Hippocampal formation (tissue), 2 donors: ENCODE data around the gene PAOX.
"Not testable (repeated sequence)": the region's sequence is repeated elsewhere in the genome, so short reads cannot be mapped to it uniquely, and the experiment has no call there.

ENCODE experiments used
- DNase-seq, 2 donors: peaks; one replicate each; lab custom pipeline; 2025; lab: John Stamatoyannopoulos, UW

The PAOX gene

DNA sequence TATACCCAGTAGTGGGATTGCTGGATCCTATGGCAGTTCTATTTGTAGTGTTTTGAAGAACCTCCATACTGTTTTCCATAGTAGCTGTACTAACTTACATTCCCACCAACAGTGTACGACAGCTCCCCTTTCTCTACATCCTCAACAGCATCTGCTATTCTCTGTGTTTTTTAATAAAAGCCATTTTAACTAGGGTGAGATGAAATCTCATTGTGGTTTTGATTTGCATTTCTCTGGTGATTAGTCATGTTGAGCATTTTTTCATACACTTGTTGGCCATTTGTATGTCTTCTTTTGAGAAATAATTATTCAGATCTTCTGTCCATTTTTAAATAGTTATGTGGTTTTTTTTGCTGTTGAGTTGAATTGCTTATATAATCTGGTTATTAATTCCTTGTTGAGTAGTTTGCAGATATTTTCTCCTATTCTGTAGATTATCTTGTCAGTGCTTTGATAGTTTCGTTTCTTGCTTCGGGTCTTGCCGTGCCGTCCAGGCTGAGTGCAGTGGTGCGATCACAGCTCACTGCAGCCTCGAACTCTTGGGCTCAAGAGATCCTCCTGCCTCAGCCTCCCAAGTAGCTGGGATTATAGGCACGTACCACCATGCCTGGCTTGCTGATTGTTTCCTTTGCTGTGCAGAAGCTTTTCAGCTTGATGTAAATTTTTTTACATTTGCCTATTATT, 26.9 kb downstream of the PAOX start:
- no peak for DNase-seq

DNA sequence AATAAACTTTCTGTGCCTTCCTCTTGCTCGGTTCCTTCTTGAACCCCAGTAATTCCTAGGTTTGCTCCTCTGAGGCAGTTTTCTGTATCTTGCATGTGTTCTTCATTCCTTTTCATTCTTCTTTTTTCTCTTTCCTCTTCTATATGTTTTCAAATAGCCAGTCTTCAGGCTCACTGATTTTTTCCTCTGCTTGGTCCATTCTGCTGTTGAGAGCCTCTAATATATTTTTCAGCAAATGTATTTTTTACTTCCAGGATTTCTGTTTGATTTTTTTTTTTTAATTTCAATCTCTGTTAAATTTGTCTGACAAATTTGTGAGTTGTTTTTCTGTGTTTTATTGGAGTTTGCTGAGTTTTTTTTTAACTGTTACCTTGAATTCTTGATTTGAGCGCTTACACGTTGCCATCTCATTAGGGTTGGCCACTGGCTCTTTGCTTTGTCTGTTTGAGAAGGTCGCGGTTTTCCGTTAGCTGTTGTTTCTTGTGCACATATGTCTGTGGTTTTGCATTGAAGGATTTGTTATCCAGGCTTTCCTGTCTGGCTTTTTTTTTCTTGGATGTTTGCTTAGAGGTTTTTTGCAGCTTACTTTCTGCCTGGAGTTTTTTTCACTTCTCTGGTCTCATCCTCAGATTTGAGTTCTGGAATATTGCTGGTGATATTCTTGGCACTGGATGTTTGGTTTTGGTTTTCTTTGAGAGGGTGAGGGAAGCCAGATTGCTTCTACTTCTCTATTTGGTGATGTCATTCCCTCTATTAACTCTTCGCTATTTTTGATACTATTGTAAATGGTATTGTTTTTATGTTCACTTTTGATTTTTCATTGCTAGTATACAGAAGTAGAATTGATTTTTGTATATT, 32.7 kb downstream of the PAOX start:
- DNase-seq = no peak

DNA sequence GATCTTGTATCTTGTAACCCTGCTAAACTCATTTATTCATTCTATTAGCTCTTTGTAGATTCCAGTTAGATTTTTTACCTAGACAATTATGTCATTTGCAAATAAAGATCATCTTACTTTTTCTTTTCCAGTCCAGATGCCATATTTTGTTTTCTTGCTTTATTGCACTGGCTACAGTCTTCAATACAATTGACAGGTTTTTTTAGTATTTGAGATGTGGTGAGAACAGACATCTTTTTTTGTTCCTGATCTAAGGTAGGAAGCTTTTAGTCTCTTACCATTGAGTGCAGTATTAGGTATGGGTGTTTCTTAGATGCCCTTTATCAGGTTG, 33.3 kb downstream of the PAOX start:
- no peak for DNase-seq

DNA sequence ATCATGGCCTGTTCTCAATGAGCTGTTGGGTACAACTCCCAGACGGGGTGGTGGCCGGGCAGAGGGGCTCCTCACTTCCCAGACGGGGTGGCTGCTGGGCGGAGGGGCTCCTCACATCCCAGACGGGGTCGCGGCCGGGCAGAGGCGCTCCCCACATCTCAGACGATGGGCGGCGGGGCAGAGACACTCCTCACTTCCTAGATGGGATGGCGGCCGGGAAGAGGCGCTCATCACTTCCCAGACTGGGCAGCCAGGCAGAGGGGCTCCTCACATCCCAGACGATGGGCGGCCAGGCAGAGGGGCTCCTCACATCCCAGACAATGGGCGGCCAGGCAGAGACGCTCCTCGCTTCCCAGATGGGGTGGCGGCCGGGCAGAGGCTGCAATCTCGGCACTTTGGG, 35.3 kb downstream of the PAOX start:
- not testable (repeated sequence) for DNase-seq

DNA sequence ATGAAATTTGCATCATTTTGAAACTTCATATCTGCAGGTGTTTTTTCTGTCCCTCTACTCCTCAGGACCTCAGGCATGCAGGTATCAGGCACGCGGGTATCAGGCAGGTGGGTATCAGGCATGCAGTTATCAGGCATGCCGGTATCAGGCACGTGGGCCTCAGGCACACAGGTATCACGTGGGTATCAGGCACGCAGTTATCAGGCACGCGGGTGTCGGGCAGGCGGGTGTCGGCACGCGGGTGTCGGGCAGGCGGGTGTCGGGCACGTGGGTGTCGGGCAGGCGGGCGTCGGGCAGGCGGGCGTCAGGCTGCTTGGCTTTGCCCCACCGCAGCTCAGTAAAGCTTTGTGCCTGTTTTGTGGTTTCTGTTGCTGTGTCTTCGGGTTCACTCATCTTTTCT, 36.7 kb downstream of the PAOX start:
- DNase-seq = no peak

DNA sequence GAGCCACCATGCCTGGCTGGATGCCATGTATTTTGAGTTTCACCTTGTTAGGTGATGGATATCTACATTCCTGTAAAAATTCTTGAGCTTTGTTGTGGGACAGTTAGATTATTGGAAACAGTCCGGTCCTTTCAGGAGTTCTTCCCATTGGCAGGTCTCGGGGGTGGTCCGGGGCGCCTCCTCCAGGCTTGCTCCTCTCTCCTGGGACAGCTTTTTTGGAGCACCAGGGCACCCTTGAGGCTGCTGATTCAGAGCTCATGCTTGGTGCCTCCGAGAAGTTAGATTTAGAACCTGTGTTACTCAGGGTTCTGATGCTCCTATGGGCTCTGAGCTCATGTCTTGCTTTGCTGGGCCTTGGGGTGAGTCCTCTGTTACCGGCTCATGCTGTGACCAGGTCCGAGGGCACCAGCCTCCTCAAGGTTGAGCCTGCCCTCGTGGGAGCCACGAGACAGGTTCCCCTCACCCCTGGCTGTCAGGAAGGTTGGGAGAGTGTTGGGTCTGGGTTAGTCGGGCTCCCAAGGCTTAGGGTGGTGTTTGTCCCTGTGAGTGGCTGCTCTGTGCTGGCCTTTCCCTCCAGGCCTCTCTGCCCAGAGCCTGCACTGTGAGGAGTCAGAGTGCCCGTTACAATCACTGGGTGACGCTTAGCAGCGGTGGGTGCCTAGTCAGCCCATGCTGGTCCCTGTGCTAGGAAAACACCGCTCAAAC, 39.4 kb downstream of the PAOX start:
- DNase-seq = no peak

DNA sequence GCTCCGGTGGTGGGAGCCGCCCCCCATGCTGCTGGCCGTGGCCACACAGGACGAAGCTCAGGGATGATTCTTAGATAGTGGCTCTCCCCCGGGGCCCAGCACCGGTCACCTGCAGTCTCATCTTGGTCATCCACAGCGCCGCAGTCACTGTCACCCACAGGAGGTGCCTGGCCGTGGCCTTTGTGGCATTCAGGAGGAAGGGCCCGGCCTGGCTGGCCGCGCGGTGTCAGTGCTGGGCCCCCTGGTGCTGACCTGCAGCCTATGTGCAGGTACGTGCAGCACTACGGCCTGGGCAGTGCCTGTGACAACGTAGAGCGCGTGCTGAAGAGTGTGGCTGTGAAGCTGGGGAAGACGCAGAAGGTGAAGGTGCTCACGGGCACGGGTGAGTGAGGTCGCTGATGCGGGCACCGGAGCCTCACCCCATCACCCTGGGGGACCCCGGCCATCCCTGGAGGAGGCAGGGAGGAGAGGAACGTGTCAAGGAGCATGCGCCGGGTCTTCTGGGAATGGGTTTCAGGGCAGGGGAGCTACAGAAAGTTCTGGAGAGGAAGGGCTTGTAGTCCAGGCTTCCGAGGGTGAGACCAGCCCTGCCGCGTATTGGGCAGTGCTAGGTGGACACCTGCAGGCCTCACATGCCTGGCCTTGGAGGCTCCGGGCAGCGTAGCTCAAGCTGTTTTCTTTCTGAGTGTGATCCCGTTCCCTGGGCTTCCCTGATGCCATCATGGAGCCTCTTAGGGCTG, 40.3 kb downstream of the PAOX start:
- DNase-seq = no peak

DNA sequence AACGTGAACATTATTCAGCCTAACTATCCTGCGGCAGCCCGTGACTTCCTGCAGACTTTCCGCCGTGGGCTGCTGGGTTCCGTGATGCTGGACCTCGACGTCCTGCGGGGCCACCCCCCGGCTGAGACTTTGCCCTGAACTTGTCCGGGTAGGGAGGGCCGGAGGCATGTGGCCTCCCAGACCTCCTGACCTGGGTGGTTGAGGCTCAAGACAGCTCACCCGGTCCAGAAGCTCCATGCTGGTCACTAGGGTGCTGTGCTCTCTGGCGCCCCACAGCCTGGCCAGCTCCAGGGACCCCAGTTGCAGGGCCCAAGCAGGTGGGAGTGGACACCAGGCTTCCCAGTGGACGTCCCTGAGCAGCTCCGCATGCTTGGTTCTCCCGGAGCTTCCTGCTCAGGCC, 41.0 kb downstream of the PAOX start:
- no peak for DNase-seq

DNA sequence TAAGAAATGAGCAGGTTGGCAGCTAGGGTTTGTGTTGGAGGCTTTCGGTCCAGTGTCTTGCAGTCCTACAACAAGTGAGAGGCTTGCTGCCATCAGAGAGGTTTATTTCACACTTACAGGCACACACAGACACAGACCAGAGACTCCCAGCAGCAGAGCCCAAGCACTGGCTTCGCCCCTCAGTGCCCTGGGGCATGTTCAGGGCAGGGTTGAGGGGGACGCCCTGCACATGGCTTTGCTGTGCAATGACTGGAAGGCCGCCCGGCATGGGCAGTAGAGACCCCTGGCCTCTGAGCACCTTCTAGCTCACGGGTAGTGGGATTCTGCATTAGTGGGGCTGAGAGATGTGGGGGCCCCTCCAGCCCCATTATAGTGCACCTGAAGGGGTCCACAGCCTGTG, 41.5 kb downstream of the PAOX start:
- DNase-seq = no peak

DNA sequence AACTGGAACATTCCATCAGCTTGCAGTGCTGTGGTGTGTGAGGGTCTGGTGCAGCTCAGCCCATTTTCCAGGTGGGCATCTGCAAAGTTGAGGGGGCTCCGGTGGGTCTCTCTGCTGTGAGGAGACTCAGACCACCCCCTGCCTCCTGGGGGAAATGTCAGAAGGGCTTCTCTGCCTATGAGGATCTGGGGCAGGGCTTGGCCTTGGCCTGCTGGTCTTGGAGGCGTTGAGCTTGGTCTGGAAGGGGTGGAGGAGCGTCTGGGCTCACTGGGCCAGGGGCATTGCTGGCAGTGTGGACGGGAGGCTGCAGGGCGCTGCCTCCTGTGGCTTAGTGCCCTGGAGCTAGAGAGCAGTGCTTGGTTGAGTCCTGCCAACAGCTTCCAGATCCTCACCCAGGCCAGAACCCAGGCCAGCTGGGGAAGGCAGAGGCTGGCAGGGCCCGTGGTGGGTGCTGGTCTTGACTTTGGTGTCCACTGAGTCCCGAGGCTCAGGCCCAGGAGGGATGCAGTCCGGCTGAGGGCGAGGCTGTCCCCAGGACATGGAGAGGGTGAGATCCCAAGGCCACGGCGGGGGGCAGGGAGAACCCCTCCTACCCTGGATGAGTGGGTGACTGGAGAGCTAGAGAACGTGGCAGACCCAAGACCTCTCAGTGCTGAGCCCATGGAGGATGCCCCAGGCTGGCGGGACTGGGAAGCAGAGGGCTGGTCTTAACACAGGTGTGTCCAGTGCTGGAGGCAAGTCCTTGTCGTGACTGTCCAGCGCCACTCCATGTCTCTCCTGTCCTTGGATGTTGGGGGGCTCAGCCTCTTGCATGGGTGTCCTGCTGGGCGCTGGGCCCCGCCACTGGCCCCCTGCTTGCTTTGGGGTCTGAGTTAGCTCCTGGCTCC, 42.5 kb downstream of the PAOX start:
- no peak for DNase-seq

DNA sequence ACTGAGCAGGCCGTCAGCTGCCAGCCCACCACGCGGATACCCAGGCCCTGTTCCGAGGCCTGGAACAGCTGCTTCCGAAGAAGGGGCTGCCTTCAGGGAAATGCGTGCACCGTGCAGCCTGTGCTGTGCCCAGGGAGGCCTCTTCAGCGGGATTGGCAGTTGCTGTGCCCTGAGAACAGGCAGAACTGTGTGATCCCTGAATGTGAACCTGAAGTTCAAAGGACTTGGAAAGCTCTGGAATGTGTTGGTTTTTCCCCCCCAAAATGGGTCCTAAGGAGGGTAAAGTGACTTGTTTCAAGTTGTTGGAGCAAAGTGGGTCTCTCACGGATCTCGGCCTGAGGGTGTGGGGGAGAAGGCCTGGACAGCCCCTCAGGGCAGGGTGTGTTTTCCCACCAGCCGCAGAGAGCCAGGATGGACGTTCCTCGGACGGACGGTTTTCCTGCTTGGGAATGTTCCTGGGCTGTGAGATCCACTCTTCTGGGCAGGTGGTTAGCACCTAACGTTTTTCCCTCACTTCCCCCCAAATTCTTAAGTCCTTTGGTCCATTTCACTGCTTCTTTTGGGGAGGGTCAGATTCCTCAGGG, 43.3 kb downstream of the PAOX start:
- DNase-seq = no peak

DNA sequence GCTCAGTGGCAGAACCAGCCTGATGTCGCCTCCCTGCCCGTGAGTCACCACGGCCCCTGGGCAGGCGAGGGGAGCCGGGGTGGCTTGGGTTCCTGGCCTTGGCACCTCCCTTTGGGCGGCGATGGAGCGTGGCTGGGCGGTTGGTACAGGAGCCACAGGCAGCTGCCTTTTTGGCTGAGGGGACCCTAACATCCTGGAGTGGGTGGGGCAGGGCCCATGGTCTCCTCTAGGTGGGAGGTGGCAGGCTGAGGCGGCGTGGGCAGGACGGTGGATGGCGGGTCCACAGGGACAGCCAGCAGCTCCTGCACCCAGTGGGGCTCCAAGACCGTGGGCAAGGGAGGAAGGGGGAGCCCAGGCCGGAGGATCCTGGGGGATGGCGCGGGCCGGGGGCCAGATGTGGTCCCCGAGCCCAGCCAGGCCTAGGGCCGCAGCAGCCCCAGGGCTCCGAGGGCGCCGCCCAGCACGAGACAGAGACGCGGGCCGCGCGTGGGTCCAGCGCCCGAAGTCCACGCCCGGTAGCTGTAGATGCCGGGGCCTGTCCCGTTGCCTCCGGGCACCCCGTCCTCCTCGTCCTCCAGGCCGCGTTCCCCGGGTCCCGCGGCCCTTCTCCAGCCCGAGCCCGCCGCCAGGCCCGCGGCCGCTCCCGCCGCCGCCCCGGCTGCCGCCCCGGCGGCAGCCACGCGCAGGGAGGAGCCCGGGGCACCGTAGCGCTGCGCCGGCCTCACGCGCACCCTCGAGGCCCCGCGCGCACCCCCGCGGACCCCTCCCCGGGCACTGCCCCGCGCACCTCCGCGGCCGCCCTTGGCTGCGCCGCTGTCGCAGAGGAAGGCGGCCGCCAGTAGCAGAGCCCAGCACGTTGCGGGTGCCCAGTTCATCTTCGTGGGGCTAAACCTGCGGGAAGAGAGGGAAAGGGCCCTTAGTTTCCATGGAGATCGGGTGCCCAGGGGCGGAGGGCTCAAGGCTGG, 44.0 kb downstream of the PAOX start:
- no peak for DNase-seq

DNA sequence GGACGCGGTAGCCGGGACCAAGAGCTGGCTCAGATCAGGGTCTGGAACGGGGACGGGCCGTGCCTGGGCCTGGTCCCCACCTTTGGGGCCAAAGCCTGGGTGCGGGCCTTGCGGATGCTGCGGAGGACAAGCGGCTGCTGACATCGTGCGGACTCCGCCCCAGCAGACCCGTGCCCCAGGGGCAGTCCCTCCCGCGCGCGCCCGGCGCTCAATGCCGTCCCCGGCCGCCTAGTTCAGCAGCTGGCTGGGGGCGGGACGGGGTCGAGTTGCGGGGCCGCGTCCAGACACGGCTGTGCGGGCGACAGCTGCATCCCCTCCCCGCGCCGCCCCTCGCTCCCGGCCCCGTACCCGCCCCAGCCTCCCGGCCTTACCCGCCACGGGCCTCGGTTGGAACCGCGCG, 45.0 kb downstream of the PAOX start:
- not testable (repeated sequence) for DNase-seq

DNA sequence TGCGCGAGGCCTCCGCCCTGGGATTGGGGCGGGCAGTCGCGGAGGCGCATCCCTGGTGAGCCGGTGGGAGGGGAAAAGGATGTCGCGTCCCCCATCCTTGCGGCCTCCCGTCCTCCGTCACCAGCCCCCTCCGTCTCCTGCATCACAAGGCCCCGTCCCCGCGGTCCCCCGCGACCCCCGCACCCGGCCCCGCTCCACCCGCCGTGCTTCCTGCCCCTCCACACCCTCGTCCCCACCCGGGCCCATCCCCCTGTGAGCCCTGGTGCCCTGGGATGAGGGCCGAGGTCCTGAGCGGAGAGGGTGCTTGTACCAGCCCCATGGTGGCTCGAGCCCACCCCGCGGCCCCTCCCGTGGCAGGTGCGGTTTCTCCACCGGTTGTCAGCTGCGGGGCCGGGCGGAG, 45.5 kb downstream of the PAOX start, which contains the start of gene SPRN:
TSS of gene SPRN (minus strand) at position 25 of the 400 bp plus-strand sequence. CDS start 944 bp downstream, outside the sequence.
- not testable (repeated sequence) for DNase-seq

DNA sequence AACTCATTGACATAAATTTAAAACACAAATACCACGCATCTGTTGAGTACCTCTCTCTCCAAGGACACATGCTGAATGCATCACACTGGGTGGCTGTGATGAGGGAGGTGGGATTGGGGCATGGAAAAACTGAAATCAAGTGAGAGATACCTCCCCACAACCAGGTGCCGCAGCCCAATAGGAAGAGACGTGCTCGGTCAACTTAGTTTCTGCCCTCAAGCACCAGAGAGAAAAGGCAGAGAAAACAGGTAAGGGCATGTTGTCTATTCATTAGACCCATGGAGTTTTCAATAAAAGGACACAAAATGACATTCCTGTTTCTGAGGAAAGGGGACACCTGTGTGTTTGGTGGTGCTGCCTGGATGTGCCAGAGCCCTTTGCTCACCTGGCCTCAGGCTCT, 50.5 kb downstream of the PAOX start:
- not testable (repeated sequence) for DNase-seq

DNA sequence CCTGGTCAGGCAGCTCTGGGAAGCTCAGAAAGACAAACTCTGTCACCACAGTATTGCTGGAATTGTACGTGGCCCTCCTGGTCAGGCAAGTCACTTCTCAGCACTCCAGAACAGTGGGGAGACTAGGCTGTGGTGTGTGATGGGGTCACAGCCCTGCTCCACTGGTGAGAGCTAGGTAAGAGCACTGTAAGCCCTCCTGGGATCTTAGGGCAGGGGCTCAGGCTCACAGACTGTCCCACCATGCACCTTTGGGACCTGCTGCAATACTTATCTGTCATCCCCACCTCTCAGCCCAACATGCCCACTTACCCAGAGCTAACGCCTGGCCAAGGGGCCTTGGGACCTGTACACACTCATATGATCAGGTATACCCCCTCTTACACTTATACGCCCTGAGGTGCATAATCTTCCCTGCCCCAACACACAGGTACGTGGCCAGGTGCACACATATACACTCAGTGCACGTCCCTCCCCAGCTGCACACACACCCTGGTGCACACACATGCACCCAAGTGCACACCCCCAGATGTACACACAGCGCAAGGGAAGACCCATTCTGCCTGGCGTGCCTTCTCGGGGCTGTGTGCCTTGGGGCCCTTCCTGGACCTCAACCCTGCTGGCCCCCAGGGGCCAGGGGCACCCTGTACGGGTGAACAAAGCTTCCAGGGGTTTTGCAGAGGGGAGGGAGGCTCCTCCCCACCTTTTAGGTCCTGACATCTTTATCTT, 53.0 kb downstream of the PAOX start:
- not testable (repeated sequence) for DNase-seq

DNA sequence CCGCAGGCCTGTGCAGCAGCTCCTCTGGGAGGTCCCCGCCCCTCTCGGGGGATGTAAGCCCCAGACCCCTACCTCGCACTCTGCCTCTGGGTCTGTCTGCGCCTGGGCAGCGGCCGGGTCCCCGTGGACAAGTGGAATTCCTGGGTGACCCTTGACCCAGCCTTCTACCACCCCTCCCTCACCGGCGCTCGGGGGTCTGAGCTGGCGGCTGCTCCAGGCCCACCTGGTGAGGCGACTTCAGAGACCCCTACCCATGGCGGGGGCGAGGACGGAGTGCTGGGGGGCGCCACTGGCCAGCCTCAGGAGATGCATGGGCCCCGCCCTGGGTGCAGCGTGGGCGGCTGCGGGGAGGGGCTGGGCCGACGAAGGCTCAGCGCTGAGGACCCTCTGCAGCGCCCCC, 53.7 kb downstream of the PAOX start:
- DNase-seq = not testable (repeated sequence)

DNA sequence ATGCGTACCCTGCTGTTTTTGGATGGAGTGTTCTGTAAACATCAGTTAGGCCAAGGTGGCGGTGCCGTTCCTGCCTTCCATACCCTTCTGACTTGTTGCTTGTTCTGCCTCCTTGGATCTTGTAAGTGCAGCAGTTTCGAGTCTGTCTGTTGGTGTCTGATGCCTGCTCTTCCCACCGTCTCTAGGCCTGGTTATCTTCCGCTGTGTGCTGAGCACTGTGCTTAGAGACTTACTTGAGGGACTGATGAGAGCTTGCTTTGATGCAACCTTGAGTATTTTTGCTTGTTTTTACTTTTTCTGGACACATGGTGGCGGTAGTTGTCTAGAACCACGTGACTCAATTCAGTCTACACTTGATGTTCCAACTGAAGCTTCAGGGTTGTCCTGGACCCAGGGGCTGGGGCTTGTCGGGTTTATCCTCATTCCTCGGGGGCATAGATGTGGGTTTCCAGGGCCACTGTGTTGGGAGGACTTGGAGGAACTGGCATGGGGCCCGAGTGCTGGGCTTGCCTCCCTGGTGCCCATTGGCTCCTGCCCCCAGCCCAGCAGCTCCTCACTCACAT, 59.7 kb downstream of the PAOX start:
- no peak for DNase-seq
